Measurements from ENCODE around the gene AMPD2.

The AMPD2 gene

DNA sequence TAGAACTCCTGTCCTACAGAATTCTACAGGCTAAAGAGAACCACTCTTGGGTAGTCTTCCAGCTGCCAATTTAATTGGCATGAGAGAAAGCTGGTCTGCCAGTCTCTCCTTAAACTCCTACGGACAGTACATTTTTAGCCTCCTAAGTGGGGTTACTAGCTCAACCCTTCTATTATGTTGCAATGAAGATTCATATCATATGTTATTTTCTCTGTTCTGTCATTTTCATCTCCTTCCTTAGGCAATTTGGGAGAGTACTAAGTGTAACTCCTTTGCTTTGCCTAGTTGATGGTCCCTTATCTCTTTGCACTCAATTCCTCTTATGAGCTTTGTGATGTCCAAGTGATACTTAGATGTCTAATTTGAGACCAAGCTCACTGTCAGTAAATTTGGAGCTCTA lies 14.3 kb upstream of the AMPD2 start:
- Mint-ChIP-seq H3K36me3 (peaks cover 5 to 6% of the 10 kb centered on the region in 2 donors), H3K27me3 (no peaks in the 10 kb centered on the region), H3K9me3 (no peaks in the 10 kb centered on the region), H3K4me1 (no peaks in the 10 kb centered on the region), H3K27ac (no peak overlapping the region), H3K4me3 (no peak overlapping the region)
- ATAC-seq (replicated peaks) = no peak
- no peak for DNase-seq

DNA sequence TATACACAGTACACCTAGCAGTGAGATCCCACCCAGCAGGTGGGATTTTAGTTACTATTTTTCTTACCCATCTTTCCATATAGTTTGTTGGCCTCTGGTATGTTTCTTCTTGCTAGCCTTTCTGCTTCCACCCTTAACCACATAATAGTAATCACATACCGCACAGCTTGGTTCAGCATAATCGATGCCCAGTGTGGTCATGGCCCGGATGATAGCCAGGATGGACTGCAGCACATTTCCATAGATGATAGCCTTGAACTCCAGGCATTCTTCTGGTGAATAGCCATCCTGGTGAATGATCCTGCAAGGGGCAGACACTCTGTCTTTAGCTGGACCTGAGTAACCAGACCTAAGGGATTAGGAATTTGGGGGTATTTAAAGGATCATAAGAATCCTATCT lies 9.8 kb upstream of the AMPD2 start:
- no peak overlapping the region for H3K27ac Mint-ChIP-seq
- ATAC-seq (replicated peaks) (no peak), DNase-seq (no peak)
- no peaks in the 10 kb centered on the region for H3K27me3 Mint-ChIP-seq
- no peaks in the 10 kb centered on the region for H3K4me1 Mint-ChIP-seq
- peaks cover 3 to 5% of the 10 kb centered on the region in 2 donors for H3K36me3 Mint-ChIP-seq
- H3K4me3 Mint-ChIP-seq = no peak overlapping the region
- no peaks in the 10 kb centered on the region for H3K9me3 Mint-ChIP-seq

DNA sequence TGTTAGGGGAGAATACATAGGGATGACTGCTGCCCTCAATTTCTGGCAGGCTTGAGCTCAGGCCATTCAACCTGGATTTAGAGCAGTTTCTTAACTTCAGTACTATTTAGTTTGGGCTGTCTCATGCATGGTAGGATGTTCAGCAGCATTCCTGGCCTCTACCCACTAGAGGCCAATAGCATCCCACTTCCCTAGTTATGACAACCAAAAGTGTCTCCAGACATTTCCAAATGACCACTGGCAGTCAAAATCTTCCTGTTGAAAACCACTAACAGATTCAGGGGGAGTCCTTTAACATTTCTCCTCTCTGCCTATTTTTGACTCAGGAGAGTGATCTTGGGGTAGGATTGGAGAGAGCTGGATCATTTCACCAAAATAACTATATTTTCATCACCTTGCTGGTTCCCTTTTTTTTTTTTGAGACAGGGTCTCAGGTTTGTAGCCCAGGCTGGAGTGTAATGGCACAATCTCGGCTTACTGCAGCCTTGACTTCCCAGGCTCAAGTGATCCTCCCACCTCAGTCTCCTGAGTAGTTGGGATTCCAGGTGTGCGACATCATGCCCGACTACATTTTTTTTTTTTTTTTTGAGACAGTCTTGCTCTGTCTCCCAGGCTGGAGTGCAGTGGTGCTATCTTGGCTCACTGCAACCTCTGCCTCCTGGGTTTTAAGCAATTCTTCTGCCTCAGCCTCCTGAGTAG lies 8.9 kb upstream of the AMPD2 start:
- ATAC-seq (replicated peaks) (no peak), DNase-seq (no peak)
- Mint-ChIP-seq H3K36me3 (peaks cover under 1 to 3% of the 10 kb centered on the region in 2 donors), H3K4me3 (no peak overlapping the region), H3K9me3 (no peaks in the 10 kb centered on the region), H3K27me3 (no peaks in the 10 kb centered on the region), H3K4me1 (peaks cover 2 to 7% of the 10 kb centered on the region in 2 donors), H3K27ac (no peak overlapping the region)

DNA sequence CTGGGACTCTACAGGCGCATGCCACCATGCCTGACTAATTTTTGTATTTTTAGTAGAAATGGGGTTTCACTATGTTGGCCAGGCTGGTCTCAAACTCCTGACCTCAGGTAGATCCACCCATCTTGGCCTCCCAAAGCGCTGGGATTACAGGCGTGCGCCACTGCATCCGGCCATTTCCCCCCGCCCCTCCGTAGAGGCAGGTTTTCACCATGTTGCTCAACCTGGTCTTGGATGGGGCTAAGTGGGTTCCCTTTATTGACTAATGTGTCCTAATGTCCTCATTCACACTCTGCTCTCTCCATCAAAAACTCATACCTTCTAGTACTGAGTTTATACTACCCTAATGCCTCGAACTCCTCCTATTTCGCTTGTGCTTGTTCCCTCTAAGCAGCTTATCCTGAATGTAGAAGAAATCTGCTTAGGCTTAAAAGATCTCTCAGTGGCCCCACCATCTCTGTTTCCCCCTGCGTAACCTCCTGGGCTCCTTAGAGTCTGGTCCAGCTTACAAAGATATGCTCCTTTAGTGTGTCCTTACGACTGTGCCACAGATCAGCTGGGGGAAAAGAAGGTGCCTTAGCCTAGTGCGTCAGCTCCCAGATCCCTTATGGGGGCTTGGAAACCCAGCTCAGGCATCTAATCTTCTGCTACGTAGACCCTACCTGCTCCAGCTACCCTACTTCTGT lies 8.2 kb upstream of the AMPD2 start:
- DNase-seq = no peak
- Mint-ChIP-seq H3K4me3 (no peak overlapping the region), H3K36me3 (peaks cover 0 to 2% of the 10 kb centered on the region in 2 donors), H3K9me3 (no peaks in the 10 kb centered on the region), H3K27me3 (no peaks in the 10 kb centered on the region), H3K4me1 (peaks cover 8 to 14% of the 10 kb centered on the region in 2 donors), H3K27ac (no peak overlapping the region)
- no peak for ATAC-seq (replicated peaks)

DNA sequence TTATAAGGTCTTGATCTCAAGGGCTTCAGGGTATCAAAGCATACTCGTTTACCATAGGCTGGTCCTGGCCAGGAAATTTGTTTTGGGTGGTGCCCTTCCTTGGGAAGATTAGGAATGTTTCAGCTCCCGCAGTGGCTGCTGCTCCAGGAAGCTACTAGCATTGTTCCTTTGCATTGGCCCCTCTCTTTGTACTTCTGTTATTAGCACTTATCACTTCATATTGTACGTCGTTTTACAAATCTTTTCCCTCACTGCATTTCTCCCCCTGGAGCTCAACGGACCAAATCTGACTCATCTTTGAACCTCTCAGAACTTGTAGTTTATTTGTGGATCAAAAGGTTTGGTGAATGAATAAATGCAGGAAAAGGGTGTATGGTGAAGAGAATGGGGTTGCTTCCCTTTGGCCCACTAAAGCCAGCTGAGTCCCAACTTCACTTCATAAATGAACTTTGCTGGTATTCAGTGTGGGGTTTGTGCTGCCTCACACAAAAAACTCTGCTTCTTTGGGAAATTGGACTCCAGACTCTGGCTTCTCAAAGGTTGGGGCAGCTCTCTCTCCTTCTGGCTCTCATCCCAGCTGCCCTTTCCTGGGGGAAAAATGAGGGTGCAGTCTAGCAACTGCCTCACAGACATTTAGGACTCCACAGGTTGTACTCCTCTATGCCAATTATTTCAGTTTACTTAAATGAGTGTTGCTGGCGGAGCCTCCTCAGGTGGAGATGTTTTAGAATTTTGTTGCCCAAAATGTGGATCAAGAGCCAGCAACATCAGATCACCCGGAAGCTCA lies 6.1 kb upstream of the AMPD2 start:
- ATAC-seq (replicated peaks) (no peak), DNase-seq (no peak)
- Mint-ChIP-seq H3K9me3 (no peaks in the 10 kb centered on the region), H3K27me3 (no peaks in the 10 kb centered on the region), H3K27ac (no peak overlapping the region), H3K4me1 (peaks cover 17 to 24% of the 10 kb centered on the region in 2 donors), H3K36me3 (no peaks in the 10 kb centered on the region), H3K4me3 (no peak overlapping the region)

DNA sequence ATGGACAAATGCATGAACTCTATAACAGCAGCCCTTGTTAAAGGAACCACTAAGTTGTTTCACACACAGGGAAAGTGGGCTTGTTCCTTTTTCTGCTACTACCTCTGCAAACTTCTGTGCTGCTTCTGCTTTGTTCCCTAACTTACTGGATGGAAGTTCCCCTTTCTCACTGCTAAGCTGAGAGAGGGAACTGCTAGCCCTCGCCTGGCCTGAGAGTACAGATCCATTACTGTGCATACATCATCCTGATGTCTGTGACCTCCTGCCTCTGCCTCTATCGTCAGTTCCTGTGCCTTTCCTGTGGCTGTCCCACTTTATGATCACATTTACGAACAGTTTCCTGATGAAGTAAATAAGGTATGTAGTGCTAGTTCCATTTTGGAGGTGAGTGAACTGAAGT lies 3.8 kb upstream of the AMPD2 start:
- Mint-ChIP-seq H3K9me3 (no peaks in the 10 kb centered on the region), H3K4me1 (peaks cover 28 to 47% of the 10 kb centered on the region in 2 donors), H3K4me3 (peak overlapping the region in 1 of 2 donors; percentile 0), H3K27ac (peak overlapping the region; percentile 68), H3K27me3 (no peaks in the 10 kb centered on the region), H3K36me3 (peaks cover 2 to 4% of the 10 kb centered on the region in 2 donors)
- ATAC-seq (replicated peaks) (peak; percentile 67 to 72), DNase-seq (peak; percentile 39)

DNA sequence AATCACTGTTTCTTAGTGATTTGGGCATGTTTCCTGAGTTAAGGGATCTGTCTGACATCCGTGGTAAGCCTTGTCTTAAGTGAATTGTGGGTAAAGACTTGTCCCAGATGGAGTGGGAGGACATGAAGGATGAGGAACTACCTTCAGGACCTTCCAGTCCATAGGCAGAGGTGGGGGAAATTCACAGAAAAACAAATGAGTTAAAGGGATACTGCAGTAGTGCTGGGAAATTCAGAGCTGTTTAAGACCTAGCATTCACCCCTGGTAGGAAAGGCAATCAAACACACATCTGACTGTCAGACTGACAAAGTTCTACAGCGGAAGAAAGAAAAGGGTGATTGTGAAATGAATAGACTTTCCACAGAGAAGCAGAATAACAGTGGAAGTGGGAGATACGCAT lies 3.2 kb upstream of the AMPD2 start:
- H3K4me1 Mint-ChIP-seq = peaks cover 28 to 52% of the 10 kb centered on the region in 2 donors
- no peak for DNase-seq
- no peaks in the 10 kb centered on the region for H3K9me3 Mint-ChIP-seq
- no peaks in the 10 kb centered on the region for H3K27me3 Mint-ChIP-seq
- no peak overlapping the region for H3K27ac Mint-ChIP-seq
- H3K36me3 Mint-ChIP-seq = peaks cover 2 to 4% of the 10 kb centered on the region in 2 donors
- ATAC-seq (replicated peaks) = no peak
- no peak overlapping the region for H3K4me3 Mint-ChIP-seq

DNA sequence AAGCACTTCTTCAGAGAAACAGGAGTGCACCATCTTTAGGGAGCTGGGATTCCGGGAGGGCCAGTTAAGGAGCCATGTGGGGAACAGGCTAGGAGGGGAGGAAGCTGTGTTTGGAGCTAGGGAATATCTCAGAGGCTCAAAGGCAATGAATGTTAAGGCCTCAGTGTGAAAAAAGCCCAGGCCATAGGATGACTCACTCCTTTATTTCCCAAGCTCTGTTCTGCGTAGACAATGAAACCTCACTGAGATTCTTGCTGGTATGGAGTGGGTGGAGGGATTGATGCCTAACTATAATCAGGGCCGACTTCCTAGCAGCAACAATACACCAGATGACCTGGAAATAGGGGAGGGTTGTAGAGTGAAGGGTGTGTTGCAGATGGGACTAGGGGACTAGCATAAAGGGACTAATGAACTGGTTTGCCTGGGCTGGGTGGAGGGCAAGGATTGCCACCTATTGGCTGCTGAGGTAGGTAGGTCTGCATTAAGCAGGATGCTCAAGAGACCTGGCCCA lies 2.3 kb upstream of the AMPD2 start:
- Mint-ChIP-seq H3K9me3 (no peaks in the 10 kb centered on the region), H3K36me3 (peaks cover 2 to 4% of the 10 kb centered on the region in 2 donors), H3K4me1 (peaks cover 36 to 61% of the 10 kb centered on the region in 2 donors), H3K27ac (no peak overlapping the region), H3K27me3 (no peaks in the 10 kb centered on the region), H3K4me3 (no peak overlapping the region)
- no peak for ATAC-seq (replicated peaks)
- DNase-seq = no peak

DNA sequence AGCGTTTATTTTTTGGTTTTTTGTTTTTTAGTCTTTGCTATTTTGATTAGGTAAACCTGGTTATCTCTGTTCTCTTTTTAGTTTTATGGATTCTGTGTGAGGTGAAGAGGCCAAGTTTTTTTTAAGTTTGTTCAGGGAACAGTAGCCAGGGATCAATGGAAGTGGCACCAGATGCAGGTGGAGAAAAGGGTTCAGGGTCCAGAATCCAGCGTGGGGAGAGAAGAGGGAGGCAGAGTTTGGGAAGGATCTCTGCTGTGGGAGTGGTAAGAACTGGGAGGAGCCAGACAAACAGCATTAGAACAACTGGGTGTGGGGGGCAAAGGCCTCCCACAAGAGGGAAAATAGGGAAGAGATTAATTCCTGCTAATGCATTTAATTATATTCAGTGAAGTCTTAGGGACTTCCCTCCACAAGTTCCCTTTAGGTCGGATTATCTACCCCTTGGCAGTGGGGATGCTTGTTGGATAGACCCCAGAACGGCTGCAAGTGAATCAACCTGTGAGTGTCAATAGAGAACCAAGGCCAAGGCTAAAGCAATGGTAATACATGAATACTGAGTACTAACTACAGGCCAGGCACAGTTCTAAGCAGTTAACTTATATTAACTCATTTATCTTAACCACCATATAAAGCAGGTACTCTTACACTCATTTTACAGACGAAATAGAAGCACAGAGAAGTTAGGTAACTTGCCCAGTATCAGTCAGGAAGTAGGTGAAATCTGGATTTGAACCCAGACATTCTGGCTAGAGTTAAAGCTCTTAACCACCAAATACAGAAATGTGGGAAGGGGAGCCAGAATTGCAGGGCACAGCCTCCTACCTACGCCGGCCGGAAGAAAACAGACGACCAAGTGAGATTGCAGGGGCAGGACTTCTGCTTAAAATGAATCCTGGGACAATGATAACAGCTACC lies 719 bp upstream of the AMPD2 start:
- Mint-ChIP-seq H3K9me3 (no peaks in the 10 kb centered on the region), H3K36me3 (peaks cover 2 to 4% of the 10 kb centered on the region in 2 donors), H3K27ac (peak overlapping the region; percentile 98), H3K27me3 (no peaks in the 10 kb centered on the region), H3K4me1 (peaks cover 50 to 77% of the 10 kb centered on the region in 2 donors), H3K4me3 (peak overlapping the region; percentile 97 to 99)
- DNase-seq = no peak
- ATAC-seq (replicated peaks) = no peak

DNA sequence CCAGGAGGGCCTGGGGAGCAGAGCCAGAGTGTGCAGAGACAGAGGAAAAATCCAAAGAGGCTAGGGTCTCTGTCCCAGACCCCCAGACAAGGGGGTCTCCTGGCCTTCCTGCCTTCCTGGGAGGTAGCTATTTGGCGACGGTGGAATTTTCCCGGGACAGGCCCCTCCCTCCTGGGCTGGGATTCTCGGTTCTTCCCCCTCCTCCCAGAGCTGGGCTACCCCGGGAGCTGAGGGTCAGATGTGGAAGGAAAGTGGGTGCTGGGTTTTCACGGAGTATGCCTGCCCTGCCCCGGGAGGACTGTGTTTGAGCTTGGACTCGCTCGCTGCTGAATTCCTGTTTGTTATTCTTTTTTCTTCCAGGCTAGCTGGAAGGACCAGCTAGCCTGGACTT lies 759 bp downstream of the AMPD2 start:
- Mint-ChIP-seq H3K27me3 (no peaks in the 10 kb centered on the region), H3K27ac (peak overlapping the region; percentile 98), H3K4me1 (peaks cover 58 to 84% of the 10 kb centered on the region in 2 donors), H3K9me3 (no peaks in the 10 kb centered on the region), H3K36me3 (peaks cover 2 to 4% of the 10 kb centered on the region in 2 donors), H3K4me3 (peak overlapping the region; percentile 97 to 99)
- ATAC-seq (replicated peaks) (no peak), DNase-seq (no peak)

DNA sequence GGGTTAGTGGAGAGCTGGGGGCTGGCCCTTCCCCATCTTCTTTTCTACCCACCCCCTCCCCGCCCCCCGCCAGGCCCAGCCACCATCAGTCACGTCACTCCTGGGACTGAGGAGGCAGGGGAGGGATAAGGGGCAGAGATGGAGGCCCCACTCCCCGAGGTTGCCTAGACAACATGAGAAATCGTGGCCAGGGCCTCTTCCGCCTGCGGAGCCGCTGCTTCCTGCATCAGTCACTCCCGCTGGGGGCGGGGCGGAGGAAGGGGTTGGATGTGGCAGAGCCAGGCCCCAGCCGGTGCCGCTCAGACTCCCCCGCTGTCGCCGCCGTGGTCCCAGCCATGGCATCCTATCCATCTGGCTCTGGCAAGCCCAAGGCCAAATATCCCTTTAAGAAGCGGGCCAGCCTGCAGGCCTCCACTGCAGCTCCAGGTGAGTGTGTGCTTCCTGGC lies 1.2 kb downstream of the AMPD2 start:
- Mint-ChIP-seq H3K27ac (peak overlapping the region; percentile 98), H3K36me3 (peaks cover 4 to 9% of the 10 kb centered on the region in 2 donors), H3K27me3 (no peaks in the 10 kb centered on the region), H3K9me3 (no peaks in the 10 kb centered on the region), H3K4me1 (peaks cover 57 to 80% of the 10 kb centered on the region in 2 donors), H3K4me3 (peak overlapping the region; percentile 97 to 99)
- DNase-seq = peak; percentile 81
- ATAC-seq (replicated peaks) = peak; percentile 69 to 73

DNA sequence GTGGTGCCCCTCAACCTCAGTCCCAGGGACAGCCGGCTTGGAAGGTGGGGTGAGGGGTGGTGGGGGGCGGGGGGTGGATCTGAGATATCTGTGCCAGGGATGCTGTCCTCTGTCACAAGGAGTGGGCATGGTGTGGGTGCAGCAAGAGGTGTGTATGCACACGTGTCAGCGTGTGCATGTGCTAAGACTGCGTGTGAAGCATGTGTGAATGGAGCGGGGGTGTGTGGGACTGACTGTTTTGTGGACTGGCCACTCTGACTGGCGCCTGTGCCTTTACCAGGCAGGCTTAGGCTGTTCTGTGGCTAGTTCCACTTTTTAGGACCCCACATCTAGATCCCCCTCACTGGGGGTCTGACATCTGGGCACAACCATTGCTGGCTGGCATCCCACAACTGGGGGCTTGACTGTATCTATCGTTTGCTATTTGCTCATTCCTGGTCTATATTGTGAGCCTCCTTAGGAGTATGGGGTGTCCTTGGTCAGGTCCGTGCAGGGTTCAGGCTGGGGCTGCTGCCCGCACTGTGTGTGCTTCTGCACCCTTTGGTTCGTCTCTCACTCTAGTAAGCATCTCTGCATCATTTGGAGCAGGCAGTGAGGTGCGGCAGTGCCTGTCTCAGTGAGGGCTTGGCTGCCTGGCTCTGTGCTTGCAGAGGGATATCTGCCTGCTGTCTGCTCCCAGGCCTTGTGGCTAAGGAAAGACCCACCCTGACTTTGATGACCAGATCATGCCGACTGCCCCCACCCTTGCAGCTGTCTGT lies 1.9 kb downstream of the AMPD2 start:
- Mint-ChIP-seq H3K27me3 (no peaks in the 10 kb centered on the region), H3K4me1 (peaks cover 51 to 78% of the 10 kb centered on the region in 2 donors), H3K36me3 (peaks cover 8 to 15% of the 10 kb centered on the region in 2 donors), H3K27ac (peak overlapping the region; percentile 79), H3K9me3 (no peaks in the 10 kb centered on the region), H3K4me3 (peak overlapping the region; percentile 97 to 99)
- no peak for DNase-seq
- ATAC-seq (replicated peaks) = no peak
